Tibial artery (tissue), 4 donors: ENCODE measurements around the gene P2RX3.
"Not testable (repeated sequence)": the region's sequence is repeated elsewhere in the genome, so short reads cannot be mapped to it uniquely, and the experiment has no call there.

Source experiments
- DNase-seq, 2 donors: peaks; one replicate each; pipeline ENCODE4 v3.0.0-alpha.2; 2019
- H3K27ac ChIP-seq, 2 donors: fragments of 200-600 bp; sonication (generic) in 1 of 2; 1 replicate in 1 of 2; 2 replicates in 1 of 2; pipeline ENCODE4 v1.5.1; 2018 to 2019; ENCODE audit warnings: mild to moderate bottlenecking in 1 of 2
- H3K27me3 ChIP-seq, 2 donors: fragments of 200-600 bp; sonication (generic) in 1 of 2; one replicate each; pipeline versions ENCODE4 v1.5.1 to v1.6.0; 2016 to 2019
- H3K36me3 ChIP-seq, 3 donors: fragments of 200-600 bp; sonication (generic) in 2 of 3; one replicate each; pipeline ENCODE4 v1.5.1; 2016 to 2019; ENCODE audit warnings: mild to moderate bottlenecking in 2 of 3
- H3K4me1 ChIP-seq, 4 donors: fragments of 200-600 bp; sonication (generic) in 2 of 4; 1 replicate in 3 of 4; 2 replicates in 1 of 4; pipeline ENCODE4 v1.5.1; 2016 to 2019
- H3K4me3 ChIP-seq, 2 donors: fragments of 200-600 bp; sonication (generic) in 1 of 2; 1 replicate in 1 of 2; 2 replicates in 1 of 2; pipeline ENCODE4 v1.5.1; 2018 to 2019; ENCODE audit warnings: mild to moderate bottlenecking in 2 of 2
- H3K9me3 ChIP-seq, 3 donors: fragments of 200-600 bp; sonication (generic) in 1 of 3; one replicate each; pipeline ENCODE4 v1.5.1; 2016 to 2019
- intact Hi-C: fragments of 100-400 bp; cut with DNase I; formaldehyde crosslinking; loops from one replicate; pipeline ENCODE4 v1.15.0; 2023; ENCODE audit warnings: low total_unique reads
- TF ChIP-seq, protein P1 (sequence below), 2 experiments: fragments of 200-600 bp in 1 of 2; fragments of 450-650 bp in 1 of 2; IDR thresholded peaks; one replicate each; pipeline ENCODE4 v1.5.1; 2017 to 2019; ENCODE audit warnings: antibody characterized with exemption in 2 of 2, mild to moderate bottlenecking in 1 of 2, moderate library complexity in 1 of 2

The P2RX3 gene

DNA sequence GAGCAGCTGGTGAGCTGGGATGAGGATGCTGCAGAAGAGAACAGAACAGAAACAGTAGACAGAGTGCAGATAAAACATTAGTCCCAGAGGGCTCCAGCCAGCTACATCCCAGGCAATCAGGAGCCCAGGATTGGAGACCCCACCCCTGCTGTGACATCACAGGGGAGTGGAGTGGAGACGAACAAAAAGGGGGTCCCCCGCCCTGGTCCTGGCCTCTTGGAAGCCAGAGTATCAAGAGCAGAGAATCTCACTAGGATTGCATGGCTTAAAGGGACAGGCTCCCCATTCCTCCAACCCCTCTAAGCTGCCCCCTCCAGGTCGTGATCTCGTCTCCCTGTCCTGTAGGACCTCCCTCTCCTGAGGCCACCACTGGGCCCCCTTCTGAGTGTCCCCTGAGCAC, at the start of gene P2RX3:
Gene P2RX3, plus strand, starts transcription at position 211 of the 400 bp plus-strand sequence. CDS start 199 bp downstream, outside the sequence.
- Histone ChIP-seq H3K4me1 (peaks cover 0 to 17% (median 16%) of the 10 kb centered on the region in 4 donors), H3K27me3 (peaks cover 0 to 19% of the 10 kb centered on the region in 2 donors), H3K4me3 (no peak within 1 kb of the TSS), H3K36me3 (peaks cover 0 to 3% (median under 1%) of the 10 kb centered on the region in 3 donors), H3K27ac (no peak within 1 kb of the TSS), H3K9me3 (no peaks in the 10 kb centered on the region)
- TF ChIP-seq, protein P1, sequence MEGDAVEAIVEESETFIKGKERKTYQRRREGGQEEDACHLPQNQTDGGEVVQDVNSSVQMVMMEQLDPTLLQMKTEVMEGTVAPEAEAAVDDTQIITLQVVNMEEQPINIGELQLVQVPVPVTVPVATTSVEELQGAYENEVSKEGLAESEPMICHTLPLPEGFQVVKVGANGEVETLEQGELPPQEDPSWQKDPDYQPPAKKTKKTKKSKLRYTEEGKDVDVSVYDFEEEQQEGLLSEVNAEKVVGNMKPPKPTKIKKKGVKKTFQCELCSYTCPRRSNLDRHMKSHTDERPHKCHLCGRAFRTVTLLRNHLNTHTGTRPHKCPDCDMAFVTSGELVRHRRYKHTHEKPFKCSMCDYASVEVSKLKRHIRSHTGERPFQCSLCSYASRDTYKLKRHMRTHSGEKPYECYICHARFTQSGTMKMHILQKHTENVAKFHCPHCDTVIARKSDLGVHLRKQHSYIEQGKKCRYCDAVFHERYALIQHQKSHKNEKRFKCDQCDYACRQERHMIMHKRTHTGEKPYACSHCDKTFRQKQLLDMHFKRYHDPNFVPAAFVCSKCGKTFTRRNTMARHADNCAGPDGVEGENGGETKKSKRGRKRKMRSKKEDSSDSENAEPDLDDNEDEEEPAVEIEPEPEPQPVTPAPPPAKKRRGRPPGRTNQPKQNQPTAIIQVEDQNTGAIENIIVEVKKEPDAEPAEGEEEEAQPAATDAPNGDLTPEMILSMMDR (IDR thresholded peaks at IDR 0.05), result no peak
- DNase-seq, result no peak
- intact Hi-C loops, result loop anchor here (5.0 kb wide), 1 partner anchor 324 kb away; no protein-coding TSS in a partner anchor

DNA sequence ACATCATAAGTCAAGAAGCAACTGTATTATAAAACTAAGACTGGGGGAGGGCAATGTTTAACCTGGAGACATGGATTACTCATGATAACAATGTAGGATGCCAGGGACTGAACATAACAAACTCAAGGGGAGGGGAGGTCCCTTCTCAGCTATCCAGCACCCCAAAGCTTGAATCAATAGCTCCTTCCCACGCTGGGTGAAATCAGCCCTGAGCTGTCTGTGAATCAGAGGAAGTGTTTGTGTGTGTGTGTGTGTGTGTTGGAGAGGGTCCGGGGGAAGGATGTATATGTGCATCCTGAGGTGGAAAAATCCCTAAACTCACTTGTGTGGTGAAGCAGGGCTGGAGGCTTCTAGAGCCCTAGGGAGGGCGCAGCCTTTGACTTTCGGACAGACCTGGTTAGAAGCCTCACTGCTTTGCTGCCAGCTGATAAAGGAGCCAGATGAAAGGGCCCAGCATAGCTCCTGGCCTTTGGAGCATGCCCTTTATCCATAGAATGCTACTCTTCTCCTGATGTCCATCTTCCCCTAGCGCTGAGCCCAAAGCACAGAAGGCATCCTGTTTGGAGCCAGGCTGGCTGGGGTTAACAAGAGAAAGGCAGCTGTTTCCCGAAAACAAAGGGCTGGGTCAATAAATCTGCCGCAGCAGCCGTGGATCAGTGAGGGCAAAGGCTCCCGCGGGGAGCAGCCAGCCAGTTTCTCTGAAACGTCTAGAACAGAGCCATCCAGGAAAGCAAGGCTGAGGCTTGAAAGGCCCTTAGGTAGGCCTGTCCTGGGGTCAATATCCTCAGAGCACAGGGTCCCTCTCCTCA, 49.2 kb upstream of the P2RX3 start:
- no peaks in the 10 kb centered on the region for H3K27me3 ChIP-seq
- H3K9me3 ChIP-seq, result no peaks in the 10 kb centered on the region
- no peaks in the 10 kb centered on the region for H3K36me3 ChIP-seq
- H3K4me3 ChIP-seq, result no peak overlapping the region
- intact Hi-C loops, result no loop called here
- H3K4me1 ChIP-seq, result peaks cover 0 to 9% (median 0%) of the 10 kb centered on the region in 4 donors
- TF ChIP-seq, protein P1 (IDR thresholded peaks at IDR 0.05), result no peak
- H3K27ac ChIP-seq, result no peak overlapping the region
- DNase-seq, result no peak

DNA sequence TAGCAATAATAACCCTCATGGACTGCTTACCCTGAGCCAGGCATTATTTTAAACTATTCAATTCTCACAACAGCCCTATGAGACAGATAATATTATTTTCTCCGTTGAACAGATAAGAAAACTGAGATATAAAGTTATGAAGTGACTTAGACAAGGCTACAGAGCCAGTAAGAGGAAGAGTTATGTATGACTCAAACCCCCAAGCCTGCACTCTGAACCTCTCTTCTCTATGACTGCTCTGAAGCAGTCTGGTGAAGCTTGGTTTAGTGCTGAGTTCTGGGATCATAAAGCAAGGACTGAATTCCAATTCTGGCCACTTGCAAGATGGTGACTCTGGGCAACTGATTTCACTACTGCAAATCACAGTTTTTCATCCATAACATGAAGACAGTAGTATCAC, 47.9 kb upstream of the P2RX3 start:
- intact Hi-C loops, result no loop called here
- TF ChIP-seq, protein P1 (IDR thresholded peaks at IDR 0.05), result no peak
- H3K27ac ChIP-seq, result no peak overlapping the region
- H3K36me3 ChIP-seq, result no peaks in the 10 kb centered on the region
- peaks cover 0 to 18% (median 11%) of the 10 kb centered on the region in 4 donors for H3K4me1 ChIP-seq
- no peaks in the 10 kb centered on the region for H3K9me3 ChIP-seq
- H3K4me3 ChIP-seq, result no peak overlapping the region
- DNase-seq, result no peak
- no peaks in the 10 kb centered on the region for H3K27me3 ChIP-seq

- Histone ChIP-seq H3K36me3 (peaks cover 13 to 30% (median 25%) of the 10 kb centered on the region in 3 donors), H3K4me1 (peaks cover 0 to 20% (median 14%) of the 10 kb centered on the region in 4 donors), H3K27ac (no peak overlapping the region), H3K9me3 (peaks cover 3 to 6% (median 4%) of the 10 kb centered on the region in 3 donors), H3K27me3 (no peaks in the 10 kb centered on the region), H3K4me3 (no peak overlapping the region)
- DNase-seq, result no peak
- intact Hi-C loops, result no loop called here
- TF ChIP-seq, protein P1 (IDR thresholded peaks at IDR 0.05), result no peak
These were observed 43.7 kb upstream of the P2RX3 start for GRCh38 chr11:57294225-57295131.

DNA sequence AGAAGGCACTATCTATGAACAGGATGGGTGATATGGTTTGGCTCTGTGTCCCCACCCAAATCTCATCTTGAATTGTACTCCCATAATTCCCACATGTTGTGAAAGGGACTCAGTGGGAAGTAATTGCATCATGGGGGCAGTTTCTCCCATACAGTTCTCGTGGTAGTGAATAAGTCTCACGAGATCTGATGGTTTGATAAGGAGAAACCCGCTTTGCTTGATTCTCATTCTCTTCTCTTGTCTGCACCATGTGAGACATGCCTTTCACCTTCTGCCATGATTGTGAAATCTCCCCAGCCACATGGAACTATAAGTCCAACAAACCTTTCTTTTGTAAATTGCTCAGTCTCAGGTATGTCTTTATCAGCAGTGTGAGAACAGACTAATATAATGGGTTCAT, 41.9 kb upstream of the P2RX3 start:
- H3K4me3 ChIP-seq, H3K27ac ChIP-seq, DNase-seq, H3K27me3 ChIP-seq, intact Hi-C loops: not testable (repeated sequence)
- Histone ChIP-seq H3K4me1 (peaks cover 0 to 20% (median 14%) of the 10 kb centered on the region in 4 donors), H3K9me3 (peaks cover 3 to 16% (median 8%) of the 10 kb centered on the region in 3 donors), H3K36me3 (peaks cover 31 to 47% (median 42%) of the 10 kb centered on the region in 3 donors)
